CD14-positive monocyte (primary cell): Measurements from ENCODE around the gene BHLHE41. TPM values are rescaled to one million over a fixed set of nuclear protein-coding genes. Genes with fewer than 3 reads are reported as not detected.

Source experiments
- DNase-seq, 3 donors: peaks; one replicate each; pipeline ENCODE4 v3.0.0-alpha.2; 2011 to 2022
- H2AFZ ChIP-seq: 2 replicates; pipeline ENCODE4 v1.6.0; 2012; ENCODE audit warnings: mild to moderate bottlenecking, low read depth, low read length, inconsistent platforms; ENCODE audit not compliant: insufficient read depth, poor library complexity, severe bottlenecking
- H3K27ac ChIP-seq, 2 donors: 1 replicate in 1 of 2; 2 replicates in 1 of 2; pipeline ENCODE4 v1.5.1; 2012 to 2013; ENCODE audit warnings: low read length in 2 of 2, control low read depth in 1 of 2, inconsistent platforms in 1 of 2, low read depth in 1 of 2, mild to moderate bottlenecking in 1 of 2
- H3K27me3 ChIP-seq, 2 donors: one replicate each; pipeline versions ENCODE4 v1.6.0 to v1.6.1; 2011 to 2013; ENCODE audit warnings: low read length in 2 of 2; ENCODE audit not compliant: control insufficient read depth in 2 of 2, insufficient read depth in 2 of 2
- H3K36me3 ChIP-seq, 2 donors: replicated peaks in 1 of 2; 1 replicate in 1 of 2; 2 replicates in 1 of 2; pipeline versions ENCODE4 v1.5.1 to v1.6.1; 2012 to 2013; ENCODE audit warnings: low read length in 2 of 2, control low read depth in 1 of 2, inconsistent platforms in 1 of 2, mild to moderate bottlenecking in 1 of 2; ENCODE audit not compliant: insufficient read depth in 2 of 2, control insufficient read depth in 1 of 2
- H3K4me1 ChIP-seq, 2 donors: 1 replicate in 1 of 2; 2 replicates in 1 of 2; pipeline versions ENCODE4 v1.5.1 to v1.6.1; 2012 to 2013; ENCODE audit warnings: low read length in 2 of 2, control low read depth in 1 of 2, inconsistent platforms in 1 of 2, mild to moderate bottlenecking in 1 of 2, moderate library complexity in 1 of 2; ENCODE audit not compliant: insufficient read depth in 2 of 2, control insufficient read depth in 1 of 2
- H3K4me2 ChIP-seq: replicated peaks from 2 replicates; pipeline ENCODE3; 2012; ENCODE audit warnings: low read length, moderate library complexity, mild to moderate bottlenecking; ENCODE audit not compliant: poor library complexity, severe bottlenecking; ENCODE audit errors: extremely low read depth
- H3K4me3 ChIP-seq, 3 experiments: fragments of 200-600 bp in 1 of 3; sonication (generic) in 1 of 3; replicated peaks in 1 of 3; 1 replicate in 2 of 3; 2 replicates in 1 of 3; pipeline ENCODE4 v1.5.1; 2011 to 2013; ENCODE audit warnings: low read length in 3 of 3, mild to moderate bottlenecking in 3 of 3, control low read depth in 2 of 3, low read depth in 2 of 3, inconsistent platforms in 1 of 3, moderate library complexity in 1 of 3
- H3K79me2 ChIP-seq: 2 replicates; pipeline ENCODE4 v1.6.0; 2012; ENCODE audit warnings: mild to moderate bottlenecking, control low read depth, inconsistent platforms, low read length, moderate library complexity; ENCODE audit not compliant: insufficient read depth
- H3K9ac ChIP-seq: 2 replicates; pipeline ENCODE4 v1.6.0; 2017; ENCODE audit warnings: low read length, mild to moderate bottlenecking; ENCODE audit not compliant: insufficient read depth, poor library complexity, severe bottlenecking
- H3K9me3 ChIP-seq, 2 donors: replicated peaks in 1 of 2; 1 replicate in 1 of 2; 2 replicates in 1 of 2; pipeline versions ENCODE4 v1.5.1 to v1.6.1; 2012 to 2013; ENCODE audit warnings: low read length in 2 of 2, control low read depth in 1 of 2; ENCODE audit not compliant: control insufficient read depth in 1 of 2, insufficient read depth in 1 of 2
- H4K20me1 ChIP-seq: 2 replicates; pipeline ENCODE4 v1.6.0; 2012; ENCODE audit warnings: mild to moderate bottlenecking, low read length, control low read depth, moderate library complexity; ENCODE audit not compliant: insufficient read depth
- H3K27ac Mint-ChIP-seq, 7 donors: one replicate each; pipeline ENCODE4 v1.8.0; 2020; ENCODE audit warnings: mild to moderate bottlenecking in 7 of 7, mixed read lengths in 7 of 7, moderate library complexity in 6 of 7, inconsistent platforms in 2 of 7
- H3K27me3 Mint-ChIP-seq, 3 donors: one replicate each; pipeline ENCODE4 v1.8.0; 2021 to 2022; ENCODE audit warnings: low read depth in 3 of 3, mild to moderate bottlenecking in 3 of 3, mixed read lengths in 3 of 3, moderate library complexity in 3 of 3, inconsistent platforms in 1 of 3
- H3K36me3 Mint-ChIP-seq, 2 donors: one replicate each; pipeline ENCODE4 v1.8.0; 2020; ENCODE audit warnings: mixed read lengths in 2 of 2, inconsistent platforms in 1 of 2, mild to moderate bottlenecking in 1 of 2
- H3K4me1 Mint-ChIP-seq: one replicate; pipeline ENCODE4 v1.8.0; 2020; ENCODE audit warnings: mild to moderate bottlenecking, mixed read lengths
- H3K4me3 Mint-ChIP-seq, 2 donors: one replicate each; pipeline ENCODE4 v1.8.0; 2020; ENCODE audit warnings: mild to moderate bottlenecking in 2 of 2, mixed read lengths in 2 of 2, moderate library complexity in 1 of 2
- H3K9me3 Mint-ChIP-seq, 7 donors: one replicate each; pipeline ENCODE4 v1.8.0; 2020 to 2022; ENCODE audit warnings: mixed read lengths in 7 of 7, mild to moderate bottlenecking in 6 of 7, moderate library complexity in 6 of 7, inconsistent platforms in 2 of 7
- CTCF ChIP-seq: fragments of 200-600 bp; IDR thresholded peaks from one replicate; pipeline ENCODE4 v1.8.0; 2022; ENCODE audit warnings: antibody characterized with exemption, mild to moderate bottlenecking
- WGBS: methylation state at CpG from one replicate; pipeline ENCODE4 v1.1.5; 2013; ENCODE audit warnings: missing lambda C conversion rate; ENCODE audit not compliant: insufficient coverage; 5-methylcytosine and 5-hydroxymethylcytosine counted together
- intact Hi-C, 2 donors: fragments of 100-400 bp; cut with micrococcal nuclease; formaldehyde crosslinking; loops; one replicate each; pipeline versions ENCODE4 v1.15.0 to v1.15.1; 2023
- polyA plus RNA-seq, 3 donors: library from polyadenylated mRNA; depleted of rRNA in 1 of 3; unstranded in 2 of 3; stranded (reverse) in 1 of 3; fragments of 300-500 nt in 2 of 3; fragments of >200 nt in 1 of 3; fragmentation: Illumina TruSeq in 2 of 3; gene quantifications; 1 replicate in 2 of 3; 2 replicates in 1 of 3; pipeline ENCODE4 v1.2.3, GENCODE V29; 2012 to 2021

BHLHE41 gene
- polyA plus RNA-seq, 3 donors, result 0.03 TPM; not detected in 2

- Mint-ChIP-seq H3K4me3 (peak overlapping the region; percentile 84 to 92), H3K9me3 (peaks cover 0 to 42% (median 19%) of the 10 kb centered on the region in 7 donors), H3K27ac (peak overlapping the region in 2 of 7 donors; percentile 35 to 67), H3K36me3 (peaks cover 8 to 29% of the 10 kb centered on the region in 2 donors), H3K4me1 (peaks cover 46% of the 10 kb centered on the region), H3K27me3 (peaks cover 77 to 88% (median 79%) of the 10 kb centered on the region in 3 donors)
- H4K20me1 ChIP-seq, result no peaks in the 10 kb centered on the region
- peak overlapping the region; percentile 73 for H2AFZ ChIP-seq
- peaks cover 0 to 15% of the 10 kb centered on the region in 2 donors for H3K9me3 ChIP-seq
- H3K9ac ChIP-seq, result peak overlapping the region; percentile 41
- peak overlapping the region; percentile 79 for H3K4me2 ChIP-seq
- DNase-seq, result peak in 1 of 3 donors; percentile 34
- under 1% methylated on average over 64 of the region's 69 CpGs for WGBS
- no peaks in the 10 kb centered on the region for H3K36me3 ChIP-seq
- H3K4me1 ChIP-seq, result peaks cover 47 to 48% of the 10 kb centered on the region in 2 donors
- no peak for TF ChIP-seq CTCF
- H3K4me3 ChIP-seq, result peak overlapping the region; percentile 27 to 72 (median 41)
- intact Hi-C loops, result loop anchor here (10.0 kb wide), 2 partner anchors 152 to 352 kb away; no protein-coding TSS in a partner anchor
- H3K27ac ChIP-seq, result no peak overlapping the region
- peaks cover 73 to 74% of the 10 kb centered on the region in 2 donors for H3K27me3 ChIP-seq
- H3K79me2 ChIP-seq, result no peaks in the 10 kb centered on the region
Observed at GRCh38 chr12:26122681-26123481, 2.0 kb downstream of the BHLHE41 start.

GRCh38 chr12:26122061-26122680 is 2.7 kb downstream of the BHLHE41 start:
- Histone ChIP-seq H3K79me2 (no peaks in the 10 kb centered on the region), H3K4me3 (peak overlapping the region; percentile 27 to 72 (median 41)), H2AFZ (peak overlapping the region; percentile 73), H3K9ac (peak overlapping the region; percentile 41), H3K4me1 (peaks cover 47 to 48% of the 10 kb centered on the region in 2 donors), H4K20me1 (no peaks in the 10 kb centered on the region), H3K4me2 (peak overlapping the region; percentile 79), H3K9me3 (peaks cover 0 to 15% of the 10 kb centered on the region in 2 donors), H3K27ac (no peak overlapping the region), H3K36me3 (no peaks in the 10 kb centered on the region), H3K27me3 (peaks cover 67 to 69% of the 10 kb centered on the region in 2 donors)
- H3K36me3 Mint-ChIP-seq, result peaks cover 4 to 25% of the 10 kb centered on the region in 2 donors
- peaks cover 70 to 80% (median 75%) of the 10 kb centered on the region in 3 donors for H3K27me3 Mint-ChIP-seq
- peak; percentile 34 to 53 (median 47) for DNase-seq
- intact Hi-C loops, result loop anchor here (10.0 kb wide), 2 partner anchors 153 to 353 kb away; no protein-coding TSS in a partner anchor
- peaks cover 0 to 41% (median 17%) of the 10 kb centered on the region in 7 donors for H3K9me3 Mint-ChIP-seq
- no peak overlapping the region for H3K27ac Mint-ChIP-seq
- peaks cover 46% of the 10 kb centered on the region for H3K4me1 Mint-ChIP-seq
- peak overlapping the region; percentile 71 to 85 for H3K4me3 Mint-ChIP-seq
- TF ChIP-seq CTCF, result no peak
- under 1% methylated on average over 84 of the region's 88 CpGs for WGBS
